Measurements from ENCODE around the gene SHLD2. TPM values are rescaled to one million over a fixed set of nuclear protein-coding genes. Genes with fewer than 3 reads are reported as not detected.

SHLD2 gene
- total and polyA plus RNA-seq, 10 of the 15 experiments (the other 5 are each of a cell fraction or from before 2014, with no cell fraction given): 24.5 to 45.3 (median 30.1) TPM

DNA sequence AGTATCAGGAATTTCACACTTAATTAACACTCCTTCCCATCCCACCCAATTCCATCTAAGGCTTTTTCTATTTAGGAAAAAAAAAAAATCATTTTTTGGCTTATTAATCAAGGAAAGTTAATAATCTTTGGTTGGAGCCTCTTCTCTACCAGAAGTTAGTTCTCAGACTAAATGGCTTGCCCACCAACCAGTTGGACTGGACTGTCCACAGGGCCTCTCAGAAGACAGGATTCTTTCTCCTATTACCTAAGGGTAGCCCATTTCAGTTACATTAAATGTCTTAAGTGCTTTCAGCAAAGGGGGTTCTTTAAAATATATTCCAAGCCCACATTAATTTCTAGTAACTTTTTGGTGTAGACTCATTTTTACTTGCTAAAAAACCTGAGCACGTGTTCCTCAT lies 35.6 kb upstream of the SHLD2 start (continued):
- TF ChIP-seq, protein P1, sequence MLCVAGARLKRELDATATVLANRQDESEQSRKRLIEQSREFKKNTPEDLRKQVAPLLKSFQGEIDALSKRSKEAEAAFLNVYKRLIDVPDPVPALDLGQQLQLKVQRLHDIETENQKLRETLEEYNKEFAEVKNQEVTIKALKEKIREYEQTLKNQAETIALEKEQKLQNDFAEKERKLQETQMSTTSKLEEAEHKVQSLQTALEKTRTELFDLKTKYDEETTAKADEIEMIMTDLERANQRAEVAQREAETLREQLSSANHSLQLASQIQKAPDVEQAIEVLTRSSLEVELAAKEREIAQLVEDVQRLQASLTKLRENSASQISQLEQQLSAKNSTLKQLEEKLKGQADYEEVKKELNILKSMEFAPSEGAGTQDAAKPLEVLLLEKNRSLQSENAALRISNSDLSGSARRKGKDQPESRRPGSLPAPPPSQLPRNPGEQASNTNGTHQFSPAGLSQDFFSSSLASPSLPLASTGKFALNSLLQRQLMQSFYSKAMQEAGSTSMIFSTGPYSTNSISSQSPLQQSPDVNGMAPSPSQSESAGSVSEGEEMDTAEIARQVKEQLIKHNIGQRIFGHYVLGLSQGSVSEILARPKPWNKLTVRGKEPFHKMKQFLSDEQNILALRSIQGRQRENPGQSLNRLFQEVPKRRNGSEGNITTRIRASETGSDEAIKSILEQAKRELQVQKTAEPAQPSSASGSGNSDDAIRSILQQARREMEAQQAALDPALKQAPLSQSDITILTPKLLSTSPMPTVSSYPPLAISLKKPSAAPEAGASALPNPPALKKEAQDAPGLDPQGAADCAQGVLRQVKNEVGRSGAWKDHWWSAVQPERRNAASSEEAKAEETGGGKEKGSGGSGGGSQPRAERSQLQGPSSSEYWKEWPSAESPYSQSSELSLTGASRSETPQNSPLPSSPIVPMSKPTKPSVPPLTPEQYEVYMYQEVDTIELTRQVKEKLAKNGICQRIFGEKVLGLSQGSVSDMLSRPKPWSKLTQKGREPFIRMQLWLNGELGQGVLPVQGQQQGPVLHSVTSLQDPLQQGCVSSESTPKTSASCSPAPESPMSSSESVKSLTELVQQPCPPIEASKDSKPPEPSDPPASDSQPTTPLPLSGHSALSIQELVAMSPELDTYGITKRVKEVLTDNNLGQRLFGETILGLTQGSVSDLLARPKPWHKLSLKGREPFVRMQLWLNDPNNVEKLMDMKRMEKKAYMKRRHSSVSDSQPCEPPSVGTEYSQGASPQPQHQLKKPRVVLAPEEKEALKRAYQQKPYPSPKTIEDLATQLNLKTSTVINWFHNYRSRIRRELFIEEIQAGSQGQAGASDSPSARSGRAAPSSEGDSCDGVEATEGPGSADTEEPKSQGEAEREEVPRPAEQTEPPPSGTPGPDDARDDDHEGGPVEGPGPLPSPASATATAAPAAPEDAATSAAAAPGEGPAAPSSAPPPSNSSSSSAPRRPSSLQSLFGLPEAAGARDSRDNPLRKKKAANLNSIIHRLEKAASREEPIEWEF (IDR thresholded peaks at IDR 0.05; ENCODE audit: insufficient replicate concordance, low read depth, low read length): no peak
- TF ChIP-seq MTA3 (IDR thresholded peaks at IDR 0.05; ENCODE audit: borderline replicate concordance, low read length) (no peak), KLF5 (IDR thresholded peaks at IDR 0.05; ENCODE audit: partially characterized antibody) (no peak), BCL11A (IDR thresholded peaks at IDR 0.05; ENCODE audit: low read depth, low read length) (no peak), HCFC1 (IDR thresholded peaks at IDR 0.05; ENCODE audit: low read length) (no peak), TBL1XR1 (IDR thresholded peaks at IDR 0.05; ENCODE audit: low read depth, low read length) (no peak)

DNA sequence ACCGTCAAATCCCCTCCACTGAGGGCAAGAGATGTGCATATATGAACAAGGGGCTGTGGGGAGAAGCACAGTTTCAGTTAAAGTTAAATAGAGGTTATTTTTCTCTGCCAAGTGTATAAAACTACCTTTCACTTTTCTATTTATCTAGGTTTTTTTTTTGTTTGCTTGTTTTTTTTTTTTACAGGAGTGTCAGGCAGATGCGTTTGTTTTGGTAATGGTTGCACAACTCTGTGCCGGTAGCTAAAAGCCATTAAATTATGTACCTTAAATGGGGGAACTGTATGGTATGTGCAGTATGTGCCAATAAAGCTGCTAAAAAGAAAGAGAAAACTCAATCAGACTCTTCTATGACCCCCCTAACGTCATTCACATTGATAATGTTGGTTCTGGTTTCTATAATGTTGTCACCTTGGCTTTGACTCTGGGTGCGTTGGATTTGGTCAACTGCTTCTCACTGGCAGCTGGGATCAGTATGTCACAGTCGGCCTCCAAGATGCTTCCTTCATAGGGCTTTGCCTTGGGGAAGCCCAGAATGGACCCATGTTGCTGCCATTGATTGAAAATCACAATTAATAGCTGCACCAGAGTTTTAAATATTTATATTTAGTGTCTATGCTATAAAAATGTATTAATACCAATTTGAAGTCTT lies 34.6 kb upstream of the SHLD2 start:
- intact Hi-C loops (cut with micrococcal nuclease; ENCODE audit: unreplicated experiment): no loop called here
- BruUV-seq (replicated peaks): no TSS peak
- WGBS (ENCODE audit: insufficient coverage, insufficient replicate concordance, low lambda C conversion rate, missing lambda C conversion rate): 96% methylated on average over 6 of the region's 6 CpGs
- Histone ChIP-seq H3K36me3 (ENCODE audit: control insufficient read depth in 2 of 2, insufficient read depth in 2 of 2, low read length in 1 of 2) (peaks cover 0 to 9% of the 10 kb centered on the region in 2 experiments), H3K27ac (ENCODE audit: control insufficient read depth, insufficient read depth) (no peak overlapping the region), H3K9me3 (replicated peaks; ENCODE audit: control insufficient read depth, insufficient read depth, low read length) (no peaks in the 10 kb centered on the region), H2AFZ (ENCODE audit: control insufficient read depth, low read depth, low read length) (no peak overlapping the region), H3K9ac (ENCODE audit: control insufficient read depth, insufficient read depth, low read length) (no peak overlapping the region), H3K4me3 (no peak overlapping the region), H3K4me1 (ENCODE audit: control insufficient read depth, insufficient read depth, low read length) (peaks cover 1% of the 10 kb centered on the region; the same call in 1 of the 2 replicates), H3K79me2 (ENCODE audit: control insufficient read depth, insufficient read depth, low read length) (no peaks in the 10 kb centered on the region), H3K4me2 (ENCODE audit: control insufficient read depth, insufficient read depth) (no peak overlapping the region), H4K20me1 (ENCODE audit: control insufficient read depth, insufficient read depth) (no peaks in the 10 kb centered on the region), H3K27me3 (replicated peaks in 1 of 2; ENCODE audit: control insufficient read depth in 2 of 2, insufficient read depth in 2 of 2, low read length in 1 of 2) (no peaks in the 10 kb centered on the region)
- CTCF ChIA-PET: no interaction called here
- no peak for DNase-seq (ENCODE audit: low read depth, low spot score)
- FAIRE-seq: no peak
- SMC1A ChIA-PET (ENCODE audit: uncharacterized antibody, unreplicated experiment): interaction anchor here (0.5 to 0.7 kb wide), 2 partner anchors 16 to 121 kb away, joined by 3 read pairs; no protein-coding TSS in a partner anchor
- POLR2A ChIA-PET: interaction anchor here (0.7 kb wide), 1 partner anchor 208 kb away, joined by 5 read pairs; no protein-coding TSS in a partner anchor
- in situ Hi-C loops (cut with MboI): no loop called here
- RAD21 ChIA-PET (ENCODE audit: unreplicated experiment): no interaction called here
- no peak for ATAC-seq
- TF ChIP-seq, protein P2, sequence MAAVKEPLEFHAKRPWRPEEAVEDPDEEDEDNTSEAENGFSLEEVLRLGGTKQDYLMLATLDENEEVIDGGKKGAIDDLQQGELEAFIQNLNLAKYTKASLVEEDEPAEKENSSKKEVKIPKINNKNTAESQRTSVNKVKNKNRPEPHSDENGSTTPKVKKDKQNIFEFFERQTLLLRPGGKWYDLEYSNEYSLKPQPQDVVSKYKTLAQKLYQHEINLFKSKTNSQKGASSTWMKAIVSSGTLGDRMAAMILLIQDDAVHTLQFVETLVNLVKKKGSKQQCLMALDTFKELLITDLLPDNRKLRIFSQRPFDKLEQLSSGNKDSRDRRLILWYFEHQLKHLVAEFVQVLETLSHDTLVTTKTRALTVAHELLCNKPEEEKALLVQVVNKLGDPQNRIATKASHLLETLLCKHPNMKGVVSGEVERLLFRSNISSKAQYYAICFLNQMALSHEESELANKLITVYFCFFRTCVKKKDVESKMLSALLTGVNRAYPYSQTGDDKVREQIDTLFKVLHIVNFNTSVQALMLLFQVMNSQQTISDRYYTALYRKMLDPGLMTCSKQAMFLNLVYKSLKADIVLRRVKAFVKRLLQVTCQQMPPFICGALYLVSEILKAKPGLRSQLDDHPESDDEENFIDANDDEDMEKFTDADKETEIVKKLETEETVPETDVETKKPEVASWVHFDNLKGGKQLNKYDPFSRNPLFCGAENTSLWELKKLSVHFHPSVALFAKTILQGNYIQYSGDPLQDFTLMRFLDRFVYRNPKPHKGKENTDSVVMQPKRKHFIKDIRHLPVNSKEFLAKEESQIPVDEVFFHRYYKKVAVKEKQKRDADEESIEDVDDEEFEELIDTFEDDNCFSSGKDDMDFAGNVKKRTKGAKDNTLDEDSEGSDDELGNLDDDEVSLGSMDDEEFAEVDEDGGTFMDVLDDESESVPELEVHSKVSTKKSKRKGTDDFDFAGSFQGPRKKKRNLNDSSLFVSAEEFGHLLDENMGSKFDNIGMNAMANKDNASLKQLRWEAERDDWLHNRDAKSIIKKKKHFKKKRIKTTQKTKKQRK (IDR thresholded peaks at IDR 0.05; ENCODE audit: low read depth, low read length): no peak
- no peak for TF ChIP-seq BMI1 (IDR thresholded peaks at IDR 0.05; ENCODE audit: borderline replicate concordance)
- TF ChIP-seq, protein P3, sequence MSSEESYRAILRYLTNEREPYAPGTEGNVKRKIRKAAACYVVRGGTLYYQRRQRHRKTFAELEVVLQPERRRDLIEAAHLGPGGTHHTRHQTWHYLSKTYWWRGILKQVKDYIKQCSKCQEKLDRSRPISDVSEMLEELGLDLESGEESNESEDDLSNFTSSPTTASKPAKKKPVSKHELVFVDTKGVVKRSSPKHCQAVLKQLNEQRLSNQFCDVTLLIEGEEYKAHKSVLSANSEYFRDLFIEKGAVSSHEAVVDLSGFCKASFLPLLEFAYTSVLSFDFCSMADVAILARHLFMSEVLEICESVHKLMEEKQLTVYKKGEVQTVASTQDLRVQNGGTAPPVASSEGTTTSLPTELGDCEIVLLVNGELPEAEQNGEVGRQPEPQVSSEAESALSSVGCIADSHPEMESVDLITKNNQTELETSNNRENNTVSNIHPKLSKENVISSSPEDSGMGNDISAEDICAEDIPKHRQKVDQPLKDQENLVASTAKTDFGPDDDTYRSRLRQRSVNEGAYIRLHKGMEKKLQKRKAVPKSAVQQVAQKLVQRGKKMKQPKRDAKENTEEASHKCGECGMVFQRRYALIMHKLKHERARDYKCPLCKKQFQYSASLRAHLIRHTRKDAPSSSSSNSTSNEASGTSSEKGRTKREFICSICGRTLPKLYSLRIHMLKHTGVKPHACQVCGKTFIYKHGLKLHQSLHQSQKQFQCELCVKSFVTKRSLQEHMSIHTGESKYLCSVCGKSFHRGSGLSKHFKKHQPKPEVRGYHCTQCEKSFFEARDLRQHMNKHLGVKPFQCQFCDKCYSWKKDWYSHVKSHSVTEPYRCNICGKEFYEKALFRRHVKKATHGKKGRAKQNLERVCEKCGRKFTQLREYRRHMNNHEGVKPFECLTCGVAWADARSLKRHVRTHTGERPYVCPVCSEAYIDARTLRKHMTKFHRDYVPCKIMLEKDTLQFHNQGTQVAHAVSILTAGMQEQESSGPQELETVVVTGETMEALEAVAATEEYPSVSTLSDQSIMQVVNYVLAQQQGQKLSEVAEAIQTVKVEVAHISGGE (CRISPR knock-in tag; IDR thresholded peaks at IDR 0.05): no peak
- no peak for TF ChIP-seq MEF2A (IDR thresholded peaks at IDR 0.05; ENCODE audit: insufficient read depth, low read depth, low read length)

All from GM12878 (cell line).